GM13976 (cell line): Measurements from ENCODE around the gene FOXQ1.

Experiments used
- DNase-seq: peaks from one replicate; pipeline ENCODE4 v3.0.0; 2012; ENCODE audit warnings: low spot score
- in situ Hi-C: fragments of 300-500 bp; cut with MboI; formaldehyde crosslinking; loops from one replicate; pipeline ENCODE4 v1.12.0; 2022; ENCODE audit warnings: low sequenced_read_pairs, mixed read lengths, inconsistent platforms; ENCODE audit not compliant: unreplicated experiment
- TF ChIP-seq, protein P1 (sequence below): IDR thresholded peaks from 2 replicates; pipeline ENCODE4 v1.5.1; 2012; ENCODE audit warnings: borderline replicate concordance, mild to moderate bottlenecking; ENCODE audit not compliant: insufficient read depth; ENCODE audit errors: extremely low read depth, missing control alignments, control extremely low read depth

FOXQ1 gene

GRCh38 chr6:1309366-1309765 is 2.5 kb upstream of the FOXQ1 start:
- TF ChIP-seq, protein P1, sequence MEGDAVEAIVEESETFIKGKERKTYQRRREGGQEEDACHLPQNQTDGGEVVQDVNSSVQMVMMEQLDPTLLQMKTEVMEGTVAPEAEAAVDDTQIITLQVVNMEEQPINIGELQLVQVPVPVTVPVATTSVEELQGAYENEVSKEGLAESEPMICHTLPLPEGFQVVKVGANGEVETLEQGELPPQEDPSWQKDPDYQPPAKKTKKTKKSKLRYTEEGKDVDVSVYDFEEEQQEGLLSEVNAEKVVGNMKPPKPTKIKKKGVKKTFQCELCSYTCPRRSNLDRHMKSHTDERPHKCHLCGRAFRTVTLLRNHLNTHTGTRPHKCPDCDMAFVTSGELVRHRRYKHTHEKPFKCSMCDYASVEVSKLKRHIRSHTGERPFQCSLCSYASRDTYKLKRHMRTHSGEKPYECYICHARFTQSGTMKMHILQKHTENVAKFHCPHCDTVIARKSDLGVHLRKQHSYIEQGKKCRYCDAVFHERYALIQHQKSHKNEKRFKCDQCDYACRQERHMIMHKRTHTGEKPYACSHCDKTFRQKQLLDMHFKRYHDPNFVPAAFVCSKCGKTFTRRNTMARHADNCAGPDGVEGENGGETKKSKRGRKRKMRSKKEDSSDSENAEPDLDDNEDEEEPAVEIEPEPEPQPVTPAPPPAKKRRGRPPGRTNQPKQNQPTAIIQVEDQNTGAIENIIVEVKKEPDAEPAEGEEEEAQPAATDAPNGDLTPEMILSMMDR = no peak
- in situ Hi-C loops = no loop called here
- no peak for DNase-seq

GRCh38 chr6:1310628-1311399 is 1.1 kb upstream of the FOXQ1 start:
- in situ Hi-C loops = no loop called here
- TF ChIP-seq, protein P1 = no peak
- no peak for DNase-seq

- DNase-seq = peak; percentile 36
- in situ Hi-C loops = no loop called here
- TF ChIP-seq, protein P1 = no peak
These were observed 240 bp downstream of the FOXQ1 start for GRCh38 chr6:1312203-1312472.

- TF ChIP-seq, protein P1 = no peak
- in situ Hi-C loops = no loop called here
- DNase-seq = peak; percentile 42
These were observed 822 bp downstream of the FOXQ1 start for GRCh38 chr6:1312473-1313367.

DNA sequence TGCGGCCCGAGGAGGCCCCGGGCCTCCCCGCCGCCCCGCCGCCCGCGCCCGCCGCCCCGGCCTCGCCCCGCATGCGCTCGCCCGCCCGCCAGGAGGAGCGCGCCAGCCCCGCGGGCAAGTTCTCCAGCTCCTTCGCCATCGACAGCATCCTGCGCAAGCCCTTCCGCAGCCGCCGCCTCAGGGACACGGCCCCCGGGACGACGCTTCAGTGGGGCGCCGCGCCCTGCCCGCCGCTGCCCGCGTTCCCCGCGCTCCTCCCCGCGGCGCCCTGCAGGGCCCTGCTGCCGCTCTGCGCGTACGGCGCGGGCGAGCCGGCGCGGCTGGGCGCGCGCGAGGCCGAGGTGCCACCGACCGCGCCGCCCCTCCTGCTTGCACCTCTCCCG is 1.5 kb downstream of the FOXQ1 start:
- in situ Hi-C loops = no loop called here
- peak; percentile 30 for DNase-seq
- TF ChIP-seq, protein P1 = no peak

- in situ Hi-C loops = no loop called here
- TF ChIP-seq, protein P1 = peak; percentile 20
- peak; percentile 56 for DNase-seq
These were observed 2.0 kb downstream of the FOXQ1 start for GRCh38 chr6:1313767-1314503.
